Naive thymus-derived CD8-positive, alpha-beta T cell (primary cell): ENCODE measurements around the gene TBC1D22A. TPM values are rescaled to one million over a fixed set of nuclear protein-coding genes. Genes with fewer than 3 reads are reported as not detected.

Source experiments
- ATAC-seq, 2 donors: fragments of 150-1000 bp; cut with Tn5 transposase in 1 of 2; sonication (Bioruptor Pico), chemical (Tn5 transposase) in 1 of 2; 1 replicate in 1 of 2; 2 replicates in 1 of 2; pipeline ENCODE4 v1.10.0; 2021; ENCODE audit warnings: mild to moderate bottlenecking in 2 of 2, moderate library complexity in 2 of 2
- POLR2A ChIA-PET: fragments of 350-600 bp; sonication (Branson Sonifier 250); formaldehyde crosslinking; loops from one replicate; lab custom pipeline; 2021; ENCODE audit warnings: antibody characterized with exemption; lab: Charles Lee
- DNase-seq, 10 donors: peaks; one replicate each; pipeline versions ENCODE4 v3.0.0 to v3.0.0-alpha.2; 2020 to 2022
- H3K27ac Mint-ChIP-seq, 10 donors: one replicate each; pipeline ENCODE4 v1.8.0; 2020 to 2022; ENCODE audit warnings: mild to moderate bottlenecking in 10 of 10, mixed read lengths in 10 of 10, moderate library complexity in 4 of 10, inconsistent platforms in 1 of 10
- H3K27me3 Mint-ChIP-seq, 5 donors: one replicate each; pipeline ENCODE4 v1.8.0; 2021 to 2022; ENCODE audit warnings: mixed read lengths in 5 of 5
- H3K36me3 Mint-ChIP-seq, 3 donors: one replicate each; pipeline ENCODE4 v1.8.0; 2020 to 2022; ENCODE audit warnings: mixed read lengths in 3 of 3, mild to moderate bottlenecking in 2 of 3, inconsistent platforms in 1 of 3
- H3K4me1 Mint-ChIP-seq, 4 donors: one replicate each; pipeline ENCODE4 v1.8.0; 2021 to 2022; ENCODE audit warnings: mixed read lengths in 4 of 4
- H3K4me3 Mint-ChIP-seq, 10 donors: one replicate each; pipeline ENCODE4 v1.8.0; 2020 to 2022; ENCODE audit warnings: mild to moderate bottlenecking in 10 of 10, mixed read lengths in 10 of 10, moderate library complexity in 6 of 10, inconsistent platforms in 1 of 10
- H3K9me3 Mint-ChIP-seq, 9 donors: one replicate each; pipeline ENCODE4 v1.8.0; 2020 to 2022; ENCODE audit warnings: mixed read lengths in 9 of 9, mild to moderate bottlenecking in 3 of 9, inconsistent platforms in 1 of 9, moderate library complexity in 1 of 9
- polyA plus RNA-seq, 3 donors: library from polyadenylated mRNA; unstranded; fragments of 300-500 nt; fragmentation: Illumina TruSeq; gene quantifications; one replicate each; pipeline ENCODE4 v1.2.3, GENCODE V29; 2021
- total RNA-seq, 8 experiments: library from RNA in 2 of 8; stranded (reverse) in 2 of 8; gene quantifications; one replicate each; pipeline ENCODE4 v1.2.3 and lab custom pipeline; 2021 to 2026

Gene TBC1D22A
- total and polyA plus RNA-seq, 5 experiments from 2014 or later: 23.0 to 57.2 (median 24.6) TPM

DNA sequence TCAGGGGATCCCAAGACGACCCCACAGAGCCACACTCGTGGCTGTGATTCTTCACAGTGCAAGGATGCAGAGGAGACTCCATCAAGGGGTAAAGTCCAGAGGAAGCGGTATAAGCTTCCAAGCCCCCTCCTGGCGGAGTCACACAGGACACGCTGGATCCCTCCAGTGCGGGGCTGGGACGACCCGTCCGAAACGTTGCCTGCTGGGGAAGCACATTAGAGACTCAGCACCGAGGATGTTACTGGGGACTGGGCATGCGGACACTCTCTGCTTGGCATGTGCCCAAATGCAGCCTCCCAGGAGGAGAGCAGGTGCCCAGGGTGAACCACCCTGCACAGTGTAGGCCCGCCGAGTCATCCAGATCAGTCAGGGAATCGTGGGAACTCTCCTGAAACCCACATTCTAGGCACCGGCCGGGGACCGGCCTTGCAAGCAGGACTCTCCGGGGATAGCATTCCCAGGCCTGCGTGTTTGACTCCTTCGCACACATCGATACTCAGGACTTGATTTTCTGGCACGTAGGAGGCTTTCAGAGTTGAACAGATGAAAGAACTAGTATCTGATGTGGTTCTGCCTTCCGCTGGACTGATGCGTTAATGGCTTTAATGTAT is 229.8 kb downstream of the TBC1D22A start:
- ATAC-seq: no peak
- Mint-ChIP-seq H3K27ac (peak overlapping the region in 1 of 10 donors; percentile 51), H3K27me3 (no peaks in the 10 kb centered on the region), H3K36me3 (peaks cover 0 to 46% (median 2%) of the 10 kb centered on the region in 3 donors), H3K9me3 (no peaks in the 10 kb centered on the region), H3K4me3 (no peak overlapping the region), H3K4me1 (peaks cover 0 to 13% (median 5%) of the 10 kb centered on the region in 4 donors)
- no peak for DNase-seq
- POLR2A ChIA-PET: no interaction called here

DNA sequence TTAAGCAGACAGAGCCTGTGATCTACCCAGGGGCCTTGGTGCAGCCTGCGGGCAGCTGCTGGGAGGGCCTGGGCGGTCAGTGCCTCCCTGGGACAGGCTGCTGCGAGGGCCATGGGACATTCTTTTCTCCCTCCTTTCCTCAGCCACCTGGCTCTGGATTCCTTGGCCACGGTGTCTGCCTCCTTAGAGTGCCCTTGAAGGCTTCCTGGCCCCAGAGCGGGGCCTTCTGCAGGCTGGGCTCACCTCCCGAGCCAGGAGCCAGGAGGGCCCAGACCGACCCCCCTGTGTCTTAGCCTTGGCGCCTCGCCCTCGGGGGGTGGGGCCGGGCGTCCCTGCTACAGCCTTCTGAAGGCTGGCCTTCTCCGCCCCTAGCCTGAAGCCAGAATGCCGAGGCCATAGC is 231.2 kb downstream of the TBC1D22A start:
- H3K27me3 Mint-ChIP-seq: no peaks in the 10 kb centered on the region
- ATAC-seq: no peak

DNA sequence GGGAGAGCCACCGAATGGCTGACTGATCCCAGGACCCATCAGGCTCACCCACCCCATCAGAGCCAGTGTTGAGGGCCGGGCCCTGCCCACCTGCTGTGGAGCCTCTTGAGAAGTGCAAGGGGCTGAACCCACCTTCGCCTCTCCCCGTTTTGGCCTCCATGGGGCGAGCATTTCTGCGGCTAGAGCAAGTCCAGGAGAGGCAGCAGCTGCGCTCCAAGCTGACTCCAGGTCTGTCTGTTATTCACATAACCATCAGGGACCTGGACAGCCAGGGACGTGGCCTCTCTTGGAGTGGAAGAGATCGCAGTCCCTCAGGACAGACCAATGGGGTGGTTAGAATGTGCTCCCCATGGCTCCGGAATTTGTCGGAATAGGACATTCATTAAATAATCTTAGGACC is 231.8 kb downstream of the TBC1D22A start:
- H3K27me3 Mint-ChIP-seq: no peaks in the 10 kb centered on the region
- peaks cover 0 to 56% (median 8%) of the 10 kb centered on the region in 3 donors for H3K36me3 Mint-ChIP-seq
- H3K4me1 Mint-ChIP-seq: peaks cover 3 to 13% (median 7%) of the 10 kb centered on the region in 4 donors
- H3K9me3 Mint-ChIP-seq: no peaks in the 10 kb centered on the region
- no peak overlapping the region for H3K4me3 Mint-ChIP-seq
- ATAC-seq (no peak), DNase-seq (no peak)
- peak overlapping the region in 3 of 10 donors; percentile 14 to 74 (median 46) for H3K27ac Mint-ChIP-seq
- POLR2A ChIA-PET: no interaction called here

More for the DNA sequence above, 231.2 kb downstream of the TBC1D22A start:
- peaks cover 0 to 53% (median 5%) of the 10 kb centered on the region in 3 donors for H3K36me3 Mint-ChIP-seq
- H3K4me3 Mint-ChIP-seq: no peak overlapping the region
- H3K27ac Mint-ChIP-seq: no peak overlapping the region
- no peaks in the 10 kb centered on the region for H3K9me3 Mint-ChIP-seq
- POLR2A ChIA-PET: no interaction called here
- H3K4me1 Mint-ChIP-seq: peaks cover under 1 to 13% (median 6%) of the 10 kb centered on the region in 4 donors
- no peak for DNase-seq

DNA sequence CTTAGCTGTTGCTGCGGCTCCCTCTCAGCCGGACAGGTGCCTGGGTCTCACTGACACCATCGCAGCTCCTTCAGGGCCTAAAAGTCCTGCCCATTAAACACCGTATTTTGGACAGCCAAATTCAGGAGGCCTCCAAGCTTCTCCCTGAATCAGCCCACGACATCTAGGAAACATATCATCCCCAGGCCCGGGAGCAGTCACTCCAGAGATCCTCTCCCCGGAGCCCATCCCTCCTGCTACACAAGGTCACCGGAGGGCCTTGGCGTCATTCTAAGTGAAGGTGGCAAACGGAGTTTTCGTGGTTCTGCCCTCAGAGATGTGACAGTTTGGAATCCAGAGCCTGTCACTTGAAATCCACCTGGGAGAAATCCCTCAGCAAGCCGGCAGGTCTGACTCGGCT is 232.5 kb downstream of the TBC1D22A start:
- Mint-ChIP-seq H3K4me3 (no peak overlapping the region), H3K27me3 (no peaks in the 10 kb centered on the region), H3K9me3 (no peaks in the 10 kb centered on the region), H3K36me3 (peaks cover 0 to 60% (median 10%) of the 10 kb centered on the region in 3 donors), H3K4me1 (peaks cover 4 to 13% (median 8%) of the 10 kb centered on the region in 4 donors), H3K27ac (no peak overlapping the region)
- no peak for DNase-seq
- POLR2A ChIA-PET: no interaction called here
- ATAC-seq: no peak

DNA sequence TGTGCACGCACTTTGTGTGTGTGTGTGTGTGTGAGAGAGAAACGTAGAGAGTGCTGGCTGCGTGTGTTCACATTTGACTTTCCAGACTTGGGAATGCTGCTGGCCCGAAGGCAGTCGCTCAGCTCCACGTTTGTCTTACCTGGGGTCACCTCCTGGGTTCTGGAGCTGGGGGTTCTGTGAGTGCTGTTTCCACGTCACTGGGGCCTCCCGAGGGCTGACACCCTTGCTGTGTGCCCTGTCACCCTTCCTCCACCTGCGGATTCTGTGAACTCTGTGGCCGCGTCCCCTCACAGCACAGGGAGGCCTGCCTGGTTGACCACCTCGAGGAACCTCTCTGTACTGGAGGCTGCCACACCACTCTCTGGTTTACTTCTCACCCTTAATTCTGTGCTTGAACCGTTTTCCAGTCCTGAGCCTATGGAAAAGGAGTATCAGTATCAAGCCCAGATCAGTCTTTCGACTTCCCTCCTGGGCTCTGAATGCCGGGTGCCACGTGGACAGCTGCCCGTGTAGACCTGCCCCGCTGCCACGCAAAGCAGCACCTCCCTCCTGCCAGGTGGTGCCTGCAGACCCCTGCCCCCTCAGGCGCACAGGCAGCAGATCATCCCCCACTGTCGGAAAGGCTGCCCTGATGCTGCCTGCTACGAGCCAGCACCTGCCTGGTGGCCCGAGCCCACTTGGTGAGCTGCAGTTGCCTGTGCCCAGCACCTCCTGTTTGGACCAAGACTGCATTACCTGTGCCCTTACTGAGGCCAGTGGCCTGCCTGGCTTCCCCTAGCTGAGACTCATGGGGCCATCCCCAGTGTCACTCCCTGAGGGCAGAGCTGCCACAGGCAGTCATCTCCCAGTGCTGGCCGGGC is 233.3 kb downstream of the TBC1D22A start:
- ATAC-seq: no peak
- POLR2A ChIA-PET: no interaction called here
- DNase-seq: no peak
- H3K27ac Mint-ChIP-seq: peak overlapping the region in 2 of 10 donors; percentile 18 to 29
- no peak overlapping the region for H3K4me3 Mint-ChIP-seq
- H3K4me1 Mint-ChIP-seq: peaks cover 10 to 16% (median 13%) of the 10 kb centered on the region in 4 donors
- H3K27me3 Mint-ChIP-seq: no peaks in the 10 kb centered on the region
- H3K36me3 Mint-ChIP-seq: peaks cover 0 to 60% (median 10%) of the 10 kb centered on the region in 3 donors
- H3K9me3 Mint-ChIP-seq: no peaks in the 10 kb centered on the region

DNA sequence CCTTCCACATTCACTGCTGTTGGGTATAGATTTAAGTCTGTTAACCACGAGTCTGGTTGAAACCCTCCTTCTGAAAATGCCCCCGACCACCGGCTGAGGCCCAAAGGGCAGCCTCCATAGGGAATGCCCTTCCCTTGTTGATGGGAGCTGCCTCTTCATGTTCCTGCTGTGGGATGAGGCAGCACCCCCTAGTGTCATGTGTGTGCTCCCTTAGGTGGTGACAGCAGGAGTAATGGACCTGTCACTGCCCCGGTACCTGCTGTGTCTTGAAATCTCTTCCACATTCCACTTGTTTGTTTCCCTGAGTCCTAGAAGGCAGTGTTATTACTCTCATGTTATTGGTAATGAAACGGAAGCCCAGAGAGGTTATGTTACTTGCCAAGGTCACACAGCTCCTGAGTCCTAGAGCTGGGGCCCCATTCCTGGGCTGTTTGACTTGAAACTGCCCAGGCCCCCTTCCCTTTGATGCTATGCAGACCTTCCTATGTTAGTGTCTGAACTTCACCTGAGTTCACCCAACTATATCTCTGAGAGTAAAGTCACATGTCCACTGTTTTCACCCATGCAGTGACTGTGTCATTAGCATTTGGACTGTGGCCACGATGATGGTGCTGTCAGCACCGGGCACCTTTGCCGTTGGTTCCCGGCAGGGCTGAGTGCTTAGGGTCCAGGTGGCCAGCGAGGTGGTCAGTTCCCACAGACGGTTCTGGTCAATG is 234.3 kb downstream of the TBC1D22A start:
- ATAC-seq: no peak
- POLR2A ChIA-PET: no interaction called here
- Mint-ChIP-seq H3K27ac (peak overlapping the region in 2 of 10 donors; percentile 18 to 62), H3K4me3 (no peak overlapping the region), H3K4me1 (peaks cover 10 to 14% (median 11%) of the 10 kb centered on the region in 4 donors), H3K9me3 (no peaks in the 10 kb centered on the region), H3K27me3 (no peaks in the 10 kb centered on the region), H3K36me3 (peaks cover 0 to 50% (median 9%) of the 10 kb centered on the region in 3 donors)
- DNase-seq: no peak

DNA sequence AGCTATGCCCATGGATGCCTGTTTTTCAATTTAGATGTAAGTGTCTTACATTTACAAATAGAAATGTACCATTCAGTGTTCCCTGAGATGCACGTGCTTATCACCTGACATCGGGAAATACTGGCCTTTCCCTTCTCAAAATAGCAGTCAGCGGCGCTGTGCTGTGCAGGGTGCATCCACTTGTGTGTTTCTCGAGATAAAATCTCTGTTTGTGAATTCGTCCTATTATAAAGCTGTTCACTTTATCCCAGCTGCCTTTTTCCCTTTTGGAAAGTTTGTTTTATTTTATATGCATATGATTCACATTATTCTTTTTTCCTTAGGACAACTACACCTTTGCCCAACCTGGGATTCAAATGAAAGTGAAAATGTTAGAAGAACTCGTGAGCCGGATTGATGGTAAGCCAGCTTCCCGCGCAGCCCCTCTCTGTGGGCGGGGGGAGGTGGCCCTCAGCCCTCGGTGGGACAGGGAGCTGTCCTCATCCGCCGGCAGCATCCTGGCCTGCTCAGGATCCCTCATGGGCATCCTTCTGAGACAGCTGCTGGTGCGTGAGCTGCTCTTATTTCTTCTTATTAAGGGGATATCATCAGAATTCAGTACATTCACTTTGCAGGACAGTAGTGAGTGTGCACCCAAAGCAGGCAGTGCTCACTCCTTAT is 235.0 kb downstream of the TBC1D22A start:
- Mint-ChIP-seq H3K4me3 (no peak overlapping the region), H3K27ac (peak overlapping the region in 1 of 10 donors; percentile 11), H3K9me3 (no peaks in the 10 kb centered on the region), H3K36me3 (peaks cover 0 to 46% (median 7%) of the 10 kb centered on the region in 3 donors), H3K27me3 (no peaks in the 10 kb centered on the region), H3K4me1 (peaks cover 9 to 14% (median 11%) of the 10 kb centered on the region in 4 donors)
- POLR2A ChIA-PET: no interaction called here
- DNase-seq: no peak
- ATAC-seq: no peak

DNA sequence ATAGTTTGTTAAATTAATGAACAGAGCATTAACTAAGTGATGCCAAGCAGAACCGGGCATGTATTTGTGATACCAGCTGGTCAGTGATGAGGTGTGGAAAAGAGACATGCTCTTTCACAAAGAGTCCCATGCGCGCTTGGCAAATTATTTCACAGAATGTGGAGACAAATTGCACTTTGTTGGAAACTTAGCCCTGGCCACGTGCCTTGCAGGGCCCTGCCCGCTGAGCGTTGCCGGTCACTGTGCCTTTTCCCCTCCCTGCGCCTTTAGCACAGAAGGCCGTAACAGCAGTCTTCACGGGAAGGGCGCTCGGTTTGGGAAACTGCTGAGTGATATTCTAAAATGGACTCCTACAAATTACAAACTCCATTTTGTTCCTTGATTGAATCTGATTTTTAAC is 235.9 kb downstream of the TBC1D22A start:
- H3K27me3 Mint-ChIP-seq: no peaks in the 10 kb centered on the region
- POLR2A ChIA-PET: no interaction called here
- ATAC-seq: no peak
- no peak overlapping the region for H3K27ac Mint-ChIP-seq
- H3K9me3 Mint-ChIP-seq: no peaks in the 10 kb centered on the region
- H3K4me1 Mint-ChIP-seq: peaks cover 10 to 14% (median 11%) of the 10 kb centered on the region in 4 donors
- no peak overlapping the region for H3K4me3 Mint-ChIP-seq
- H3K36me3 Mint-ChIP-seq: peaks cover 0 to 44% (median 7%) of the 10 kb centered on the region in 3 donors
- DNase-seq: no peak

DNA sequence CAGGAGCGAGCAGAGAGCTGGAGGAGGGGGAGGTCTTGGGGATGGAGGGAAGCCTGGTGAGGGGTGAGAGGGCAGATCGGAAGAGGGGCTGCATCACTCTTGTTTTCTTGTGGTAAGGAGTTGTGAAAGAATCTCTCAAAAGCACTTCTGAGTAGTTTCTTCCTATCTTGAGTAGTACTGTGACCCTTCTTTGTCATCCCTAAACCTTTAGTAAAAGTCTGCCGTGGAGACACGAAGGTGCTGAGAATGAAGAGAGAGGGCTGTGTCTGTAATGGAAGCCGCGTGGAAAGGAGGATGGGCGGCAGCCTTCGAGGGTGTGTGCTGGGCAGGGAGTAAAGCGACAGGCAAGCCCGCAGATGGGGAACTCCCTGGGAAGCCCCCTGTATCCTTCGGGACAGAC is 237.8 kb downstream of the TBC1D22A start:
- no peak overlapping the region for H3K4me3 Mint-ChIP-seq
- ATAC-seq (no peak), DNase-seq (no peak)
- POLR2A ChIA-PET: no interaction called here
- H3K36me3 Mint-ChIP-seq: peaks cover 0 to 32% (median 7%) of the 10 kb centered on the region in 3 donors
- H3K4me1 Mint-ChIP-seq: peaks cover 10 to 14% (median 11%) of the 10 kb centered on the region in 4 donors
- H3K27ac Mint-ChIP-seq: peak overlapping the region in 4 of 10 donors; percentile 30 to 71 (median 52)
- H3K9me3 Mint-ChIP-seq: no peaks in the 10 kb centered on the region
- no peaks in the 10 kb centered on the region for H3K27me3 Mint-ChIP-seq

DNA sequence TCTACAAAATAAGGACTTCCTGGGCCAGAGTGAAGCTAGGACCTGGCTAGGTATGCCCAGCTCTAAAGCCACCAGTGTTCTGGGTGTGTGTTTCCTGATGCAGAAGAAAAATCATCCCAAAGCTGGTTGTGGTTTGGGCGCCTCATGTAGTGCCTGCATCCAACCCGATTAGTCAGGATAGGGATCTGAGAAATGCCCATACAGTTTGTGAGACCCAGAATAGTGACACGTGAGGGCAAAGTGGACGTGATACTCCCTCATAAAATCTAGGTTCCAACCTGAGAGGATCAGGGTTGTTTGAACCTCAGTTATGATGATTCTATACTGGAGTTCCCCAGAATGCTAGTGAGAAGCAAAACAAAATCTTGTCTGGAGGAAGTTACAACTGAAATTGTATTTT is 238.4 kb downstream of the TBC1D22A start:
- Mint-ChIP-seq H3K9me3 (no peaks in the 10 kb centered on the region), H3K36me3 (peaks cover 0 to 28% (median 7%) of the 10 kb centered on the region in 3 donors), H3K27me3 (no peaks in the 10 kb centered on the region), H3K4me1 (peaks cover 10 to 14% (median 11%) of the 10 kb centered on the region in 4 donors), H3K4me3 (no peak overlapping the region), H3K27ac (peak overlapping the region in 1 of 10 donors; percentile 30)
- POLR2A ChIA-PET: no interaction called here
- no peak for DNase-seq
- ATAC-seq: no peak

DNA sequence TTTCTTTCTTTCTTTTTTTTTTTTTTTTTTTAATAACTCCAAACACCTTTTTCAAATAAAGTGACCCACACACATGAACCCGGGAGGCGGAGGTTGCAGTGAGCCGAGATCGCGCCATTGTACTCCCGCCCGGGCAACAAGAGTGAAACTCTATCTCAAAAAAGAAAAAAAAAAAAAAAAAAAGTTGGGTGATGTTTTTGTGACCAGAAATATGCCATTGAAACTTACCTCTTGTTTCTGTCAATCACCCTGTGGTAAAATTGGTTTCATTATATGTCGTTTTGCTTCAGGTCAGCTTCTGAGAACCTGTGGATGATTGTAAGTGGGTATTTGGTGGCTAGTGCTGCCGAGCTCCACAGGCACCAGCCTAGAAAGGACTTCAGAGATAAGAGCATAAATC is 238.8 kb downstream of the TBC1D22A start:
- ATAC-seq: no peak
- Mint-ChIP-seq H3K27me3 (no peaks in the 10 kb centered on the region), H3K36me3 (peaks cover 0 to 28% (median 7%) of the 10 kb centered on the region in 3 donors), H3K9me3 (no peaks in the 10 kb centered on the region), H3K27ac (no peak overlapping the region), H3K4me1 (peaks cover 10 to 14% (median 11%) of the 10 kb centered on the region in 4 donors), H3K4me3 (no peak overlapping the region)
- POLR2A ChIA-PET: no interaction called here
- no peak for DNase-seq

DNA sequence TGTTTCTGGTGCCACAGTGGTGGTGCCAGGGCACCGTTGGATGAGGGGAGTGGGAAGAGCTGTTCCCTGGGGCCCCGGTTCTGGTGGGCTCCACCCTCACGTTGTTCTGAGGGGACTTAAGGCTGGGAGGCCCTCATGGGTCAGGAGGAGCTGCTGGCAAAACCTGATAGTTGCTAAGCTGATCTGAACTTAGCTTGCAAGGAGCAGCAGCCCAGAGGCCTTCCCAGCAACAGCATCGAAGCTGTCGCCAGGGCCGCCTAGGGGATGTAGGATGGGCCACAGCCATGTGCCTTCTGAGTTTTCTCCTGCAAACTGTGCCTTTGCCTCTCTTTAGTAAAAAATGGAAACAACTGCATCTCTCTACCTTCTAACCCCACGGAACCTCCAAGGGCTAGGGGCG is 240.2 kb downstream of the TBC1D22A start:
- no peak for ATAC-seq
- Mint-ChIP-seq H3K9me3 (no peaks in the 10 kb centered on the region), H3K4me1 (peaks cover 7 to 14% (median 11%) of the 10 kb centered on the region in 4 donors), H3K27ac (no peak overlapping the region), H3K27me3 (no peaks in the 10 kb centered on the region), H3K4me3 (no peak overlapping the region), H3K36me3 (peaks cover 0 to 26% (median 12%) of the 10 kb centered on the region in 3 donors)
- POLR2A ChIA-PET: no interaction called here
- no peak for DNase-seq
